Ishikawa (cell line): ENCODE results near the gene OXA1L.

ENCODE experiments used
- CEBPB ChIP-seq: IDR thresholded peaks from 2 replicates; pipeline ENCODE4 v1.6.1; 2012
- CREB1 ChIP-seq: IDR thresholded peaks from 2 replicates; pipeline ENCODE4 v1.6.1; 2012; ENCODE audit warnings: low read depth
- EGR1 ChIP-seq: IDR thresholded peaks from 2 replicates; pipeline ENCODE4 v1.6.1; 2012
- EP300 ChIP-seq: IDR thresholded peaks from 2 replicates; pipeline ENCODE4 v1.6.1; 2012; ENCODE audit warnings: borderline replicate concordance
- FOXM1 ChIP-seq: IDR thresholded peaks from 2 replicates; pipeline ENCODE4 v1.6.1; 2012; ENCODE audit warnings: low read depth, borderline replicate concordance
- NFIC ChIP-seq: IDR thresholded peaks from 2 replicates; pipeline ENCODE4 v1.6.1; 2012
- RAD21 ChIP-seq: IDR thresholded peaks from 2 replicates; pipeline ENCODE4 v1.6.1; 2012; ENCODE audit warnings: low read depth
- TAF1 ChIP-seq: IDR thresholded peaks from 2 replicates; pipeline ENCODE4 v1.6.1; 2012; ENCODE audit warnings: low read depth, mild to moderate bottlenecking
- TCF12 ChIP-seq: IDR thresholded peaks from 2 replicates; pipeline ENCODE4 v1.6.1; 2012; ENCODE audit warnings: low read depth
- TEAD4 ChIP-seq: IDR thresholded peaks from 2 replicates; pipeline ENCODE4 v1.6.1; 2012
- YY1 ChIP-seq: IDR thresholded peaks from 2 replicates; pipeline ENCODE4 v1.6.1; 2012; ENCODE audit warnings: low read depth
- ZBTB7A ChIP-seq: IDR thresholded peaks from 2 replicates; pipeline ENCODE4 v1.6.1; 2012; ENCODE audit warnings: low read depth
- TF ChIP-seq, protein P1 (sequence below): IDR thresholded peaks from 2 replicates; pipeline ENCODE4 v1.6.1; 2012; ENCODE audit warnings: low read depth, mild to moderate bottlenecking
- TF ChIP-seq, protein P2 (sequence below): IDR thresholded peaks from 2 replicates; pipeline ENCODE4 v1.6.1; 2012
- TF ChIP-seq, protein P3 (sequence below): IDR thresholded peaks from 2 replicates; pipeline ENCODE4 v1.6.1; 2012

The OXA1L gene

DNA sequence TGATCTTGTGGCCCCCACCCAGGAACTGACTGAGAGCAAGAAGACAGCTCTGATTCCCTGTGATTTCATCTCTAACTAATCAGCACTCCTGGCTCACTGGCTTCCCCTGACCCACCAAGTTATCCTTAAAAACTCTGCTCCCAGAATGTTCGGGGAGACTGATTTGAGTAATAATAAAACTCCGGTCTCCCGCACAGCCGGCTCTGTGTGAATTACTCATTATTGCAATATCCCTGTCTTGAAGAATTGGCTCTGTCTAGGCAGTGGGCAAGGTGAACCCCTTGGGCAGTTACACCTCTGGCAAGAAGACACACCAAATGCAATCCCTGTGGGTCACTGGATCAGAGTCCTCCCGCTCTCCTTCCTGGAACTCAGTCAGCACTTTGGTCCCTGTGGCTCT is 27.5 kb downstream of the OXA1L start:
- TF ChIP-seq YY1 (no peak), TEAD4 (no peak), CREB1 (no peak), RAD21 (no peak), NFIC (no peak), ZBTB7A (no peak), TAF1 (no peak)
- TF ChIP-seq, protein P1, sequence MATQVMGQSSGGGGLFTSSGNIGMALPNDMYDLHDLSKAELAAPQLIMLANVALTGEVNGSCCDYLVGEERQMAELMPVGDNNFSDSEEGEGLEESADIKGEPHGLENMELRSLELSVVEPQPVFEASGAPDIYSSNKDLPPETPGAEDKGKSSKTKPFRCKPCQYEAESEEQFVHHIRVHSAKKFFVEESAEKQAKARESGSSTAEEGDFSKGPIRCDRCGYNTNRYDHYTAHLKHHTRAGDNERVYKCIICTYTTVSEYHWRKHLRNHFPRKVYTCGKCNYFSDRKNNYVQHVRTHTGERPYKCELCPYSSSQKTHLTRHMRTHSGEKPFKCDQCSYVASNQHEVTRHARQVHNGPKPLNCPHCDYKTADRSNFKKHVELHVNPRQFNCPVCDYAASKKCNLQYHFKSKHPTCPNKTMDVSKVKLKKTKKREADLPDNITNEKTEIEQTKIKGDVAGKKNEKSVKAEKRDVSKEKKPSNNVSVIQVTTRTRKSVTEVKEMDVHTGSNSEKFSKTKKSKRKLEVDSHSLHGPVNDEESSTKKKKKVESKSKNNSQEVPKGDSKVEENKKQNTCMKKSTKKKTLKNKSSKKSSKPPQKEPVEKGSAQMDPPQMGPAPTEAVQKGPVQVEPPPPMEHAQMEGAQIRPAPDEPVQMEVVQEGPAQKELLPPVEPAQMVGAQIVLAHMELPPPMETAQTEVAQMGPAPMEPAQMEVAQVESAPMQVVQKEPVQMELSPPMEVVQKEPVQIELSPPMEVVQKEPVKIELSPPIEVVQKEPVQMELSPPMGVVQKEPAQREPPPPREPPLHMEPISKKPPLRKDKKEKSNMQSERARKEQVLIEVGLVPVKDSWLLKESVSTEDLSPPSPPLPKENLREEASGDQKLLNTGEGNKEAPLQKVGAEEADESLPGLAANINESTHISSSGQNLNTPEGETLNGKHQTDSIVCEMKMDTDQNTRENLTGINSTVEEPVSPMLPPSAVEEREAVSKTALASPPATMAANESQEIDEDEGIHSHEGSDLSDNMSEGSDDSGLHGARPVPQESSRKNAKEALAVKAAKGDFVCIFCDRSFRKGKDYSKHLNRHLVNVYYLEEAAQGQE, result no peak
- TF ChIP-seq, protein P2, sequence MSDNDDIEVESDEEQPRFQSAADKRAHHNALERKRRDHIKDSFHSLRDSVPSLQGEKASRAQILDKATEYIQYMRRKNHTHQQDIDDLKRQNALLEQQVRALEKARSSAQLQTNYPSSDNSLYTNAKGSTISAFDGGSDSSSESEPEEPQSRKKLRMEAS, result no peak

DNA sequence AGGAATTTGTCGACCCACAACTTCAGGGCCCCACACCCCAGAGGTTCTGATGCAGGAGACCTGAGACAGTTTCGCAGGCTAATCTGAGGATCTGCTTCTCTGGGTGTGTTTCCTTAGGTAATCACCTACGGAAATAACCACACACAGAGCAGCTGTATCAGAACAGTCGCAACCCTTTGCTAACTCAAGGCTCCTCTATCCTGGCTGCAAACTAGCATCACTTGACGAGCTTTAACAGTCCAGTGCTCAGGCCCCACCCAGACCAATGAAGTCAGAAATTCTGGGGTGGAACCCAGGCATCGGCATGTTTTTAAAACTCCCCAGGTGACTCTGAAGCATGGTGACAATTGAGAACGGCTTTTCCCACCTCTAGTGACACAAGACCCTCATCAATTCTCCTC is 28.1 kb downstream of the OXA1L start:
- no peak for TF ChIP-seq RAD21
- no peak for TF ChIP-seq CREB1
- TF ChIP-seq EGR1, result no peak
- TF ChIP-seq, protein P2, result no peak
- TF ChIP-seq EP300, result no peak
- no peak for TF ChIP-seq TAF1
- no peak for TF ChIP-seq TCF12
- no peak for TF ChIP-seq ZBTB7A
- TF ChIP-seq CEBPB, result no peak
- TF ChIP-seq, protein P3, sequence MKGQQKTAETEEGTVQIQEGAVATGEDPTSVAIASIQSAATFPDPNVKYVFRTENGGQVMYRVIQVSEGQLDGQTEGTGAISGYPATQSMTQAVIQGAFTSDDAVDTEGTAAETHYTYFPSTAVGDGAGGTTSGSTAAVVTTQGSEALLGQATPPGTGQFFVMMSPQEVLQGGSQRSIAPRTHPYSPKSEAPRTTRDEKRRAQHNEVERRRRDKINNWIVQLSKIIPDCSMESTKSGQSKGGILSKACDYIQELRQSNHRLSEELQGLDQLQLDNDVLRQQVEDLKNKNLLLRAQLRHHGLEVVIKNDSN, result no peak
- no peak for TF ChIP-seq YY1
- no peak for TF ChIP-seq TEAD4
- no peak for TF ChIP-seq FOXM1
- no peak for TF ChIP-seq NFIC
- TF ChIP-seq, protein P1, result no peak

DNA sequence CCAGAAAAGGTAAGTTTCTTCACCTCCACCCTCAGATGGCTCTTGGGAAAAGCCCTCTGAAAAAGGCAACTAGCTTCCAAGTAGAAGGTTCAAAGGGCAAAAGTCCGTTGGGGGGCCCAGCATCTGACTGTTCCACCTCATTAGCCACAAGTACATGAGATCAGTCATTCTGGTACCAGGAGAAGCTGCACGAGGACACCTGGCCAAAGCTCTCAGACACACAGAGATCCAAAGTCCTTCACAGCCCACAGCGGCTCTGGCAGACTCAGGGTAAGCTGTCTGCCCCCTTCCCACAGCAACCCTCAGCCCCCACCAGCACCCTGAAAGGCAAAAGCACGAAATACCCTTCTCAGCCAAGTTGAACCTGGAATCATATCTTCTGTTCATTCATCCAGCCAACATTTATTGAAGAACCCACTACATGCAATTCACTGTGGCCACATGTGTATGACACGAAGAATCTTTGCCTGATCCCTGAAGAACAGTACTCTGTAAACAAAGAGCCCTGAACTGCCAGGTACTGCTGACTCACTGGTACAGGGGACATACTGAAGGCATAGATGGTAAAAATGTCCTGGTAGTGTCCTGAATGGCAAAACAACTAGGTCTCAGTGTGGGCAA is 29.7 kb downstream of the OXA1L start:
- TF ChIP-seq YY1, result no peak
- TF ChIP-seq, protein P1, result no peak
- no peak for TF ChIP-seq CREB1
- TF ChIP-seq EGR1, result no peak
- TF ChIP-seq RAD21, result no peak
- no peak for TF ChIP-seq TEAD4
- no peak for TF ChIP-seq NFIC
- TF ChIP-seq, protein P3, result no peak
- TF ChIP-seq EP300, result no peak
- TF ChIP-seq ZBTB7A, result no peak
- no peak for TF ChIP-seq TCF12
- TF ChIP-seq TAF1, result no peak
- TF ChIP-seq FOXM1, result no peak
- TF ChIP-seq, protein P2, result no peak
- TF ChIP-seq CEBPB, result no peak
